ENCODE results near the gene FCHSD2. TPM values are rescaled to one million over a fixed set of nuclear protein-coding genes. Genes with fewer than 3 reads are reported as not detected.

FCHSD2 gene
- total and polyA plus RNA-seq, 9 donors = 18.6 to 68.5 (median 53.8) TPM

- Histone ChIP-seq H3K9me3 (no peaks in the 10 kb centered on the region), H3K27me3 (no peaks in the 10 kb centered on the region), H3K36me3 (no peaks in the 10 kb centered on the region), H3K4me1 (ENCODE audit: insufficient read depth) (peaks cover 2% of the 10 kb centered on the region), H3K27ac (no peak overlapping the region), H3K4me3 (no peak overlapping the region)
- intact Hi-C loops (cut with DNase I) = no loop called here
- DNase-seq = no peak
- TF ChIP-seq CTCF (IDR thresholded peaks at IDR 0.05) = no peak
- no peak for TF ChIP-seq EP300 (IDR thresholded peaks at IDR 0.05)
- no peak for TF ChIP-seq POLR2A (IDR thresholded peaks at IDR 0.05)
- WGBS, 3 donors = 92 to 95% (median 94%) methylated on average over 1 of the region's 1 CpG
Measured at GRCh38 chr11:73059915-73060314, 82.2 kb downstream of the FCHSD2 start.

- Histone ChIP-seq H3K4me3 (no peak overlapping the region), H3K9me3 (no peaks in the 10 kb centered on the region), H3K4me1 (ENCODE audit: insufficient read depth) (peaks cover 5% of the 10 kb centered on the region), H3K27ac (no peak overlapping the region), H3K27me3 (no peaks in the 10 kb centered on the region), H3K36me3 (no peaks in the 10 kb centered on the region)
- 27 to 47% (median 30%) methylated on average over 4 of the region's 4 CpGs for WGBS, 3 donors
- intact Hi-C loops (cut with DNase I) = no loop called here
- DNase-seq = no peak
- no peak for TF ChIP-seq EP300 (IDR thresholded peaks at IDR 0.05)
Measured at GRCh38 chr11:73058989-73059674, 83.0 kb downstream of the FCHSD2 start.

GRCh38 chr11:73055655-73056354 is 86.3 kb downstream of the FCHSD2 start:
- Histone ChIP-seq H3K4me3 (no peak overlapping the region), H3K27ac (no peak overlapping the region), H3K36me3 (no peaks in the 10 kb centered on the region), H3K4me1 (ENCODE audit: insufficient read depth) (peaks cover 5% of the 10 kb centered on the region), H3K9me3 (no peaks in the 10 kb centered on the region), H3K27me3 (no peaks in the 10 kb centered on the region)
- intact Hi-C loops (cut with DNase I) = no loop called here
- 87 to 92% (median 90%) methylated on average over 3 of the region's 3 CpGs for WGBS, 3 donors
- TF ChIP-seq POLR2A (IDR thresholded peaks at IDR 0.05) = no peak
- no peak for TF ChIP-seq CTCF (IDR thresholded peaks at IDR 0.05)
- no peak for TF ChIP-seq EP300 (IDR thresholded peaks at IDR 0.05)
- no peak for DNase-seq

GRCh38 chr11:73055002-73055401 is 87.1 kb downstream of the FCHSD2 start:
- Histone ChIP-seq H3K4me3 (no peak overlapping the region), H3K9me3 (no peaks in the 10 kb centered on the region), H3K36me3 (no peaks in the 10 kb centered on the region), H3K27ac (no peak overlapping the region), H3K27me3 (no peaks in the 10 kb centered on the region), H3K4me1 (ENCODE audit: insufficient read depth) (peaks cover 5% of the 10 kb centered on the region)
- no peak for DNase-seq
- WGBS, 3 donors = 87 to 93% (median 89%) methylated on average over 5 of the region's 5 CpGs
- intact Hi-C loops (cut with DNase I) = no loop called here
- no peak for TF ChIP-seq CTCF (IDR thresholded peaks at IDR 0.05)
- TF ChIP-seq EP300 (IDR thresholded peaks at IDR 0.05) = no peak
- TF ChIP-seq POLR2A (IDR thresholded peaks at IDR 0.05) = no peak

GRCh38 chr11:73053964-73054363 is 88.2 kb downstream of the FCHSD2 start:
- intact Hi-C loops (cut with DNase I) = no loop called here
- peaks cover 5% of the 10 kb centered on the region for H3K4me1 ChIP-seq (ENCODE audit: insufficient read depth)
- H3K36me3 ChIP-seq = no peaks in the 10 kb centered on the region
- no peaks in the 10 kb centered on the region for H3K27me3 ChIP-seq
- no peak overlapping the region for H3K4me3 ChIP-seq
- WGBS, 3 donors = 41 to 55% (median 52%) methylated on average over 1 of the region's 1 CpG
- DNase-seq = no peak
- H3K9me3 ChIP-seq = no peaks in the 10 kb centered on the region
- no peak for TF ChIP-seq POLR2A (IDR thresholded peaks at IDR 0.05)
- no peak for TF ChIP-seq EP300 (IDR thresholded peaks at IDR 0.05)
- TF ChIP-seq CTCF (IDR thresholded peaks at IDR 0.05) = no peak
- H3K27ac ChIP-seq = no peak overlapping the region
